ENCODE results near the gene FBXO2.

Gene FBXO2

DNA sequence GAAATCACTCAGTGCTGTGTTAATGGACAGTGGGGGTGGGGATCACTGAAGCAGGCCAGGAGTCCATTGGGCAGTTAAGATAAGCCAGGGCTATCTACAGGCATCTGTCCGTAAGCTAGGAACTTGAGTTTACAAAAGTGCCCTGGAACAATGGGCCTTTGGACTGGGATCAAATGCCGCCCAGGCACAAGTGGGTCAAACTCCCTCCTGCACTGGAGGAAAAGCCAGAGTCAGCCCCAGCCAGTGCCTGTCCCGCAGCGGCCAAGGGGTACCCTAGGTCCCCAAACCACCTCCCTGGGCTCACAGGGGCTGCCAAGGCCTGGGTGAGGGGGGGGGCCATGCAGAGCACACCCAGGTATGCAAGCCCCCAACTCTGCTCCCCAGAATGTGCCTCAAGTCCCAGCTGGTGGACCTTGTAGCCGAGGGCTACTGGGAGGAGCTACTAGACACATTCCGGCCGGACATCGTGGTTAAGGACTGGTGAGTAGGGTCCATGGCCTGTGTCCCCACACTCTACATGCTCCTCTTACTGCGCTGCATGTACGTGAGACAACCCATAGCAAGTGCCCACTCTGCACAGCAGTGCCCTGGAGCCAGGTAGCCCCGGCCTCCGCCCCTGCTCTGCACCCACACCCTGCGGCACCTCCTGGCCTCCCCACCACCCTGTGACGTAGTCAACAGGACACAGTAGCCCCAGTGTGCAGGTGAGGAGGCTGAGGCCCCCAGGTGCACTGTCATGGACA, 17.5 kb upstream of the FBXO2 start:
- Mint-ChIP-seq H3K9me3 (no peaks in the 10 kb centered on the region), H3K36me3 (ENCODE audit: low read depth) (peaks cover 11% of the 10 kb centered on the region), H3K4me3 (no peak overlapping the region), H3K4me1 (peaks cover 3% of the 10 kb centered on the region), H3K27me3 (no peaks in the 10 kb centered on the region), H3K27ac (no peak overlapping the region)
- DNase-seq (no peak), ATAC-seq (peak; percentile 37)

DNA sequence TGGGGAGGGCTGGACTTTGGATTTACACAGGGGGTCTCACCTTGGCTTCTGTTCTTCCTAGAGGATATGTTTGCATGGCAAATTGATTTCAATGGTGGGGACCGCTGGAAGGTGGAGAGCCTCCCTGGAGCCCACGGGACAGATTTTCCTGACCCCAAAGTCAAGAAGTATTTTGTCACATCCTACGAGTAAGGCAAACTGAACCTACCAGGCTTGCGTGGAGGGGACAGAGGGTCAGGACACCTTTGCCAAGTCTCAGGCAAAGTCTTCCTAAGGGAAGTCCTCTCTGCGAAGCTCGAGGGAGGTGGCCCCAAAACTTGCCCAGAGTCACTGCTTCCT, 16.9 kb upstream of the FBXO2 start:
- Mint-ChIP-seq H3K27ac (no peak overlapping the region), H3K36me3 (ENCODE audit: low read depth) (peaks cover 11% of the 10 kb centered on the region), H3K9me3 (no peaks in the 10 kb centered on the region), H3K4me1 (peaks cover 3% of the 10 kb centered on the region), H3K4me3 (no peak overlapping the region), H3K27me3 (no peaks in the 10 kb centered on the region)
- ATAC-seq (no peak), DNase-seq (no peak)

DNA sequence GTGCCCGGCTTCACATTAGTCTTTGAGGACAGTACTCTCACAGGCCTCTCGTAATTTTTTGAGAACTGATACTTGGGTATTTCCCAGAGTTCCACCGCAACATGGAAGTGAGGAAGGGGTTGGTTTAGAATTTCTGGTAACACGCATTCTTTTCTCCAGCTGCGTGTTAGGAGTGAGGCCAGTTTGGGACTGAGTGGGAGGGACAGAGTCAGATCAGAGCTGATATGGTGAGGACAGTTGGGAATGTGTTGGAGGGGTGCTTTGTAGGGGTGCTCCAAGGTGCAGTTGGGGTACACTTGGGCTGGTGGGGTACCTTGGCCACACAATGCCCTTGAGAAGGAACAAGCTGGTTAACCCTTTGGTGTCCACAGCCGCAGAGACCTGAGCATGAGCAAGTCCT, 16.5 kb upstream of the FBXO2 start:
- Mint-ChIP-seq H3K27me3 (no peaks in the 10 kb centered on the region), H3K36me3 (ENCODE audit: low read depth) (peaks cover 10% of the 10 kb centered on the region), H3K4me1 (peaks cover 4% of the 10 kb centered on the region), H3K4me3 (no peak overlapping the region), H3K27ac (no peak overlapping the region), H3K9me3 (no peaks in the 10 kb centered on the region)
- no peak for ATAC-seq
- no peak for DNase-seq

DNA sequence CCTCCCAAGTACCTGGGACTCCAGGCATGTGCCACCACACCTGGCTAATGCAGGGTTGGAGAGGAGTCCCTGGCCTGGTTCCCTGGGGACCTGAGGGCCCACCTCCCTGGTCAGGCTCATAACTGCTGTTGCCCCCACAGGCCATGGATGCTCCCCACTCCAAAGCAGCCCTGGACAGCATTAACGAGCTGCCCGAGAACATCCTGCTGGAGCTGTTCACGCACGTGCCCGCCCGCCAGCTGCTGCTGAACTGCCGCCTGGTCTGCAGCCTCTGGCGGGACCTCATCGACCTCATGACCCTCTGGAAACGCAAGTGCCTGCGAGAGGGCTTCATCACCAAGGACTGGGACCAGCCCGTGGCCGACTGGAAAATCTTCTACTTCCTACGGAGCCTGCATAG, 14.3 kb upstream of the FBXO2 start:
- no peak for ATAC-seq
- H3K4me3 Mint-ChIP-seq: no peak overlapping the region
- H3K36me3 Mint-ChIP-seq (ENCODE audit: low read depth): peaks cover 7% of the 10 kb centered on the region
- no peaks in the 10 kb centered on the region for H3K9me3 Mint-ChIP-seq
- H3K27ac Mint-ChIP-seq: no peak overlapping the region
- peaks cover 8% of the 10 kb centered on the region for H3K4me1 Mint-ChIP-seq
- DNase-seq: no peak
- H3K27me3 Mint-ChIP-seq: no peaks in the 10 kb centered on the region

DNA sequence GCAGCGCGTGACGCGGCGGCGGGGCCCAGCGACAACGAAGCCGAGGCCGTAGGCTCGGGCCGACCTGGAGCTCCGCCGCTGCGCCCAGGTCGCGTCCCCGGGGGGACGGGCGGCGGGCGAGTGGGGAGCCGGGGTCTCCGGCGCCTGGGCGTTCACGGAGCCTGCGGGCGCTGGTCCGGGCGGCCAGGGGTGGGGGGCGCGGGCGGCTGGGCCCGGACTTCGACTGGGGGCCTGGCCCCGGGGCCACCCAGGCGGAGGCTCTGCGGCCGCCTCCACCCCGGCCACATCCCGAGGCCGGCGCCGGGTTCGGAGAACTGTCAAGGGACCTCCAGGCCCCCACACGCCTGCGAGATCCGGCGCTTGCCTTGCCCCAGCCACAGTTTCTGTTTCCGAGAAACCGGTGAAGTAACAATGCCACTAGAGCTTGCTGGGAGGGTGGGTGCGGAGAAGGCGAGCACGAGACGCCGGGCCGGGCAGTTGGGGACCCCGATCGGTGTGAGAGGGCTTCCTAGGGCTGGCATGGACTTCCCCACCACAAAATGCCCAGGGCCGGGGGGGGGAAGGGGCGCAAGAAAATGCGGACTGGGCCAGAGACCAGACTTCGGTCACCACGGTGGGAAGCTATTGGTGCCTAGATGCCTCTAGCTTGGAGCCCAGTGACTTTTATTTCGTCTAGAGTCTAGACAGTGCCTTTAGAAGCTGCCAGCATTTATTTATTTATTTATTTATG, 10.3 kb upstream of the FBXO2 start:
- ATAC-seq: peak; percentile 77
- H3K36me3 Mint-ChIP-seq (ENCODE audit: low read depth): peaks cover 1% of the 10 kb centered on the region
- no peaks in the 10 kb centered on the region for H3K27me3 Mint-ChIP-seq
- H3K4me3 Mint-ChIP-seq: peak overlapping the region; percentile 72
- peak overlapping the region; percentile 64 for H3K27ac Mint-ChIP-seq
- H3K4me1 Mint-ChIP-seq: peaks cover 9% of the 10 kb centered on the region
- peak; percentile 68 for DNase-seq
- H3K9me3 Mint-ChIP-seq: no peaks in the 10 kb centered on the region

DNA sequence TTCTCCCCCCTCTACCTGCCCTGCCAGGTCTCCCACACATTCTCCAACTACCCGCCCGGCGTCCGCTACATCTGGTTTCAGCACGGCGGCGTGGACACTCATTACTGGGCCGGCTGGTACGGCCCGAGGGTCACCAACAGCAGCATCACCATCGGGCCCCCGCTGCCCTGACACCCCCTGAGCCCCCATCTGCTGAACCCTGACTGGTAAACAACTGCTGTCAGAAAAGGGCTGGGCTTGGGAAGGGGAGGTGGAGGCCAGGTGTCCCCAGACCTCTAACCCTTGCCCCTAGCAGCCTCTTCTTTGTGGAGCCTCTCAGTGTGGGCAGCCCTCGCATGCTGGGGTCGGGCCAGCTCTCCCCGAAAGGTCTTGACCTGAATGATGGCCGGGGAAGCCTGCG, 6.9 kb upstream of the FBXO2 start:
- no peak for ATAC-seq
- H3K4me1 Mint-ChIP-seq: peaks cover 9% of the 10 kb centered on the region
- no peaks in the 10 kb centered on the region for H3K9me3 Mint-ChIP-seq
- no peaks in the 10 kb centered on the region for H3K27me3 Mint-ChIP-seq
- H3K27ac Mint-ChIP-seq: no peak overlapping the region
- H3K36me3 Mint-ChIP-seq (ENCODE audit: low read depth): peaks cover 1% of the 10 kb centered on the region
- no peak for DNase-seq
- H3K4me3 Mint-ChIP-seq: no peak overlapping the region

DNA sequence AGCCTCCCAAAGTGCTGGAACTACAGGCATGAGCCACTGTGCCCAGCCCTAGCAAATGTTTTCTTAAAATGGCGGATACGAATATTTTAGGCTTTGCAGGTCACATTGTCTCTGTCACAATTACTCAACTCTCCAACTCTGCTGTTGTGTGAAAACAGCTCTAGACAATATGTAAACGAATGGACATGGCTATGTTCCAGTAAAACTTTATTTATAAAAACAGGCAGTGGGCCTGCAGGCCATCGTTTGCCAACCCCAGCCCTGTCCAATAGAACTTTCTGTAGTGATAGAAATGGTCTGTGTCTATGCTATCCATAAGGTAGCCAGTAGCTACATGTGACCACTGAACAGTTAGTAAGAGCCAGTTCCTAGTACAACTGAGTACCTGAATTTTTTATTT, 5.5 kb upstream of the FBXO2 start:
- Mint-ChIP-seq H3K27me3 (no peaks in the 10 kb centered on the region), H3K4me1 (peaks cover 15% of the 10 kb centered on the region), H3K4me3 (no peak overlapping the region), H3K36me3 (ENCODE audit: low read depth) (peaks cover 1% of the 10 kb centered on the region), H3K27ac (no peak overlapping the region), H3K9me3 (no peaks in the 10 kb centered on the region)
- ATAC-seq: no peak
- DNase-seq: no peak

DNA sequence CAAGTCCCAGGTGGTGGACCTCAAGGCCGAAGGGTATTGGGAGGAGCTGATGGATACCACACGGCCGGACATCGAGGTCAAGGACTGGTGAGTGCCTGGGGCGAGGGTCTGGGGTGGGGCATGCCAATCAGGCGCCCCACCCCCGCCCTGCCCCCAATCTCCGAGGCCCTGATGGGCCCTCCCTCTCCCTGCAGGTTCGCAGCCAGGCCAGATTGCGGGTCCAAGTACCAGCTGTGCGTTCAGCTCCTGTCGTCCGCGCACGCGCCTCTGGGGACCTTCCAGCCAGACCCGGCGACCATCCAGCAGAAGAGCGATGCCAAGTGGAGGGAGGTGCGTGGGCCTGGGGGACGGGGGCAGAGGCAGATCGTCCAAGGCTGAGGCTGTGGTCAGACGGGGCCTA, 4.3 kb upstream of the FBXO2 start:
- Mint-ChIP-seq H3K9me3 (no peaks in the 10 kb centered on the region), H3K4me3 (no peak overlapping the region), H3K36me3 (ENCODE audit: low read depth) (peaks cover 1% of the 10 kb centered on the region), H3K4me1 (peaks cover 13% of the 10 kb centered on the region), H3K27ac (no peak overlapping the region), H3K27me3 (no peaks in the 10 kb centered on the region)
- ATAC-seq: no peak
- no peak for DNase-seq

DNA sequence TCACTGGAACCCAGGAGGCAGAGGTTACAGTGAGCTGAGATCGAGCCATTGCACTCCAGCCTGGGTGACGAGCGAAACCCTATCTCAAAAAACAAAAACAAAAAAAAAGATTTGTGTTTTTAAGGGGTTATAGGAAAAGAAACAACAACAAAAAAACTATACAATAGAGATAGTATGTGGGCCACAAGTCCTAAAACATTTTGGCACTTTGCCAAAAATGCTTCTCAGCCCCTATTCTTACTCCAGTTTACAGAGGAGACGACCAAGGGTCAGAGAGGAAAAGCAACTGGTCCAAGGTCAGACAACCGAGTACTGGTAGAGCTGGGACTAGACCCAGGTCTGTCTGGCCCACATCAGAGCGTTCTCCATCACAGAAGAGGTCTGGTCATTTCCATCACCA, 3.4 kb upstream of the FBXO2 start:
- Mint-ChIP-seq H3K27ac (no peak overlapping the region), H3K36me3 (ENCODE audit: low read depth) (peaks cover 1% of the 10 kb centered on the region)
- ATAC-seq: no peak

DNA sequence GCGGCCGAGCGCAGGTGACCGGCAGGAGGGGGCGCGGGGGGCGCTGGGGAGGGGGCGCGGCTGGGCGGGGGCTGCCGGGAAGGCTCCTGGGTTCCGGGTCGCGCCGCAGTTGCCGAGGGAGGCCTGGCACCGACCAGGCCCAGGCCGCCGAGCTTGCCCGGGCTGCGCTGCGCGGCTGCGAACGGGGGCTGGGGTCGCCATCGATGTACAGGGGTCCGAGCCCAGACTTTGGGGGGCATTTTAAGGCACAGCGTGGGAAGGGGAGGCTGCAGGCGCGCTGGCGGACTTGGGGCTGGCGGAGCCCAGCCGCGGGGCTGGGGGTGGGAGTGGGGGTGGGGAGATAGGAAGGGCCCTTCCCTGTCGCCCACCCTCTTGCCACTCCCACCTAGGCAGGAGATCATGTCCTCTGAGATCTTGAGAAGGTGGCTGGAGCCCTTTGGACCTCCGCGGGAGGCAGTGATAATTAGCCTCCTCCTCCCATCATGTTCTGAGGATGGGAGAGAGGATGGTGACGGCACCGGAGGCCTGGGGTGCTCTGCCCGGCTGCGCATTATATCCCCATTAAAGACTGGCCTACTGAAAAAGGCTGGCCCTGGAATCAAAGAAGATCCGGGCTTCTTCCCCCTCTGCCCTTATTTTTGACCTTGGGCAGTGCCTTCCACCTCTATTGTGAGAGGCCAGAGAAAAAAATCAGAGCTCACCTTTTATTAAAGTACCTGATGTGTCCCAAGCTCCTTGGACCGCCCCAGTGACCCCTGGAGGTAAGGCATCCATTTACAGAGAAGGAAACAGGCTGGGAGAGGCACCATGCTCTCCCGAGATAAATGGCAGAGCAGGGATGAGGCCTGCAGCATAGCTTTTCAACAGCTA, 945 bp upstream of the FBXO2 start:
- Mint-ChIP-seq H3K27me3 (no peaks in the 10 kb centered on the region), H3K4me3 (peak overlapping the region; percentile 64), H3K27ac (no peak overlapping the region), H3K36me3 (ENCODE audit: low read depth) (peaks cover 1% of the 10 kb centered on the region), H3K4me1 (peaks cover 19% of the 10 kb centered on the region), H3K9me3 (no peaks in the 10 kb centered on the region)
- peak; percentile 17 for ATAC-seq
- DNase-seq: no peak

More for the DNA sequence above, 3.4 kb upstream of the FBXO2 start:
- Mint-ChIP-seq H3K4me1 (peaks cover 11% of the 10 kb centered on the region), H3K4me3 (no peak overlapping the region), H3K9me3 (no peaks in the 10 kb centered on the region), H3K27me3 (no peaks in the 10 kb centered on the region)
- DNase-seq: no peak

DNA sequence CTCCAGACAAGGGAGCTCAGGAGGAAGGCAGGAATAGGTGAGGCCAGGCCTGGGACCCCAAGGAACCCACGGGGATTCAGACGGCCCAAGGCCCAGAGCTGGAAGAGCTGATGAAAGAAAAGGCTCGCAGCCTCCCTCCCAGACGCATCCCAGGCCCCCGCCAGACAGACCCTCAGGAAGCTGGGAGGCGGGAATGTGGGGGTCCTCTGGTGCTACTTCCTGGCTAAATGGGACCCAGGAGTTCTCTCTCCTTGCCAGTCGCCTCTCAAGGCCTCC, 430 bp downstream of the FBXO2 start:
- Mint-ChIP-seq H3K27me3 (peaks cover 2% of the 10 kb centered on the region), H3K36me3 (ENCODE audit: low read depth) (no peaks in the 10 kb centered on the region), H3K27ac (no peak overlapping the region), H3K4me1 (peaks cover 26% of the 10 kb centered on the region), H3K4me3 (peak overlapping the region; percentile 17), H3K9me3 (no peaks in the 10 kb centered on the region)
- ATAC-seq (no peak), DNase-seq (no peak)

DNA sequence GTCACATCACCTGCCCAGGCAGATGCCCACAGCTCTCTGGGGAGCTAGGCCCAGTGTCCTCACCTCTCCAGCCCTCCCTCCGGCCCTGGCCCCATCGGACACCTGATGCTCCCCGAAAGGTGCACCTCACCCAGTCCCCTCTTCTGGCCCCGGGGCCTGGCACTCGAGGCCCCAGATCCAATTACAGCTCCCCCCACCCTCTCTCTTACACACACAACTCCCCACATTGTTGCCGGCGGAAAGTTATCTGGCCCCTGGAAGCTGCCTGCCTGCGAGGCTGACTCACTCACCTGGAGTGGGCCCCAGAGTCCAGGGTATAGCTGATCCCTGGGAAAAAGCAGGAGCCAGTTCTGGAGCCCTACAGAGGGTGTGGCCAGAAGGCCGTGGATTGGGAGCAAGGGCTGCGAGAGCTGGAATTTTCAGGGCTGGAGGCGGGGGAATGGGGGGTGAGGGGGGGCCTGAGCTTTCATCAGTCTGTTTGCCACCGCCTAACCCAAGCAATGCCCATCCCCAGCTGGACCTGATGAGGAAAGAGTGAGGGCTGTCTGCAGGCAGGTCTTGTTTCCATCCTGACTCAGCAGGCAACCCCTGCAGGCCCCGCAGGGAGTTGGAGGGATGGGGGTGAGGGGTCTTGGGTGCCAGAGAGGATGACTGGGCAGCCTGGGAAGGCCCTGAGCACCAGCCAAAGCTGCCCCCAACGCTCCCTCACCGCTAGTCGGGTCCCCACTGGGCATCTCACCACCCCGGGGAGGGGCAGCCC, 948 bp downstream of the FBXO2 start:
- Mint-ChIP-seq H3K36me3 (ENCODE audit: low read depth) (no peaks in the 10 kb centered on the region), H3K9me3 (no peaks in the 10 kb centered on the region), H3K4me3 (no peak overlapping the region), H3K4me1 (peaks cover 26% of the 10 kb centered on the region), H3K27me3 (peaks cover 2% of the 10 kb centered on the region), H3K27ac (no peak overlapping the region)
- ATAC-seq (no peak), DNase-seq (no peak)

DNA sequence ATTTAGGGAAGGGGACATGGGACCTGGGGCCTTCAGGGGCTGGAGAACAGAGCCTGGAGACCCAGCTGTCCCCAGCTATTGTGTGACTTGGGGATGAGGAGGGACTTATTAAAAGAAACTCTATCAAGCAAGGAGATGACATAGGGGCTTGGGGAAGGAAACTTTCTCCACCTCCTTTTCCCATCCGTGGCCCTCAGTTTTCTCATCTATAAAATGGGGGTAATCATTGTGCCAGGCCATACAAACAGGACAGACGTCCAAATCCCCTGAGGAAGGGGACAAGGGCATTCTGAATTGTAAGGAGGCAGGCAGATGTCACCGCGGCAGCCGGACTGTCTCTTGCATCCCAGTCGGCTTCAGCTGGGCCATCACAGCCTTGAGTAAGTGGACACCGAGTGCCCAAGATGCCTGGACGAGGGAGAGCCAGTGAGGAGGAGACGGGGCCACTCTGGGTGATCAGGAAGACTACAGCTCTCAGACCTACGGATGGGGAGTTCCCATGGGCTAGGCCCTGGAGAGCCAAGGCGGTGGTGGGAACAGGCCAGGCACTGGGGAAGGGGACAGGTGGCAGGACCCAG, 1.9 kb downstream of the FBXO2 start:
- ATAC-seq (no peak), DNase-seq (no peak)
- peaks cover 2% of the 10 kb centered on the region for H3K27me3 Mint-ChIP-seq
- H3K9me3 Mint-ChIP-seq: no peaks in the 10 kb centered on the region
- no peak overlapping the region for H3K27ac Mint-ChIP-seq
- peaks cover 26% of the 10 kb centered on the region for H3K4me1 Mint-ChIP-seq
- H3K36me3 Mint-ChIP-seq (ENCODE audit: low read depth): no peaks in the 10 kb centered on the region
- no peak overlapping the region for H3K4me3 Mint-ChIP-seq

DNA sequence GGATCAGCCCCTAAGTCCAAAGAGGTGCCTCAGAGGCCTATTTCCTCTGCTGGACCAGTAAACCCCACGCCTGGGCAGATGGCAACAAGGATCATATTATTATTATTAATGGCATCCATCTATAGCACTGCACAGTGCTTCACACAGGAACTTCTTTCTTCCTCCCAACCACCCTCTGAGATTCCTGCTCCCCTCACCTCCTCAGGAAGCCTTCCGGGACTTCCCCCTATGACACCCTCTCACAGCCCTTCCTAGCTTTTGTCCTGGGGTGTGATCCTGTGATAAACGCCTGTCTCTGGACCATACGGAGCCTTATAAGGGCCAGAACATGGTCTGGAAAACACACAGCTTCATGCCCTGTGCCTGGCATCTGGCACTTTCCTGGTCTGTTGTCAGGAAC, 3.2 kb downstream of the FBXO2 start:
- H3K9me3 Mint-ChIP-seq: no peaks in the 10 kb centered on the region
- no peak for DNase-seq
- no peaks in the 10 kb centered on the region for H3K36me3 Mint-ChIP-seq (ENCODE audit: low read depth)
- peaks cover 2% of the 10 kb centered on the region for H3K27me3 Mint-ChIP-seq
- ATAC-seq: no peak
- peak overlapping the region; percentile 70 for H3K4me3 Mint-ChIP-seq
- peak overlapping the region; percentile 69 for H3K27ac Mint-ChIP-seq
- H3K4me1 Mint-ChIP-seq: peaks cover 26% of the 10 kb centered on the region
